HG03045 (cell line): ENCODE data around the gene ZNF384.
A peak's percentile ranks its signal among the peaks of the same experiment; 100 is the strongest.

ENCODE experiments used
- ATAC-seq: cut with Tn5 transposase; IDR thresholded peaks from one replicate; pipeline ENCODE4 v1.9.1; 2021; ENCODE audit warnings: mild to moderate bottlenecking, moderate library complexity; ENCODE audit not compliant: unreplicated experiment

The ZNF384 gene

GRCh38 chr12:6662906-6663742 lies 26.1 kb downstream of the ZNF384 start, which contains the start of gene ING4:
TSS of gene ING4 (minus strand) at chr12:6663119. CDS start at chr12:6663101, 18 bp downstream.
- ATAC-seq = peak; percentile 95

DNA sequence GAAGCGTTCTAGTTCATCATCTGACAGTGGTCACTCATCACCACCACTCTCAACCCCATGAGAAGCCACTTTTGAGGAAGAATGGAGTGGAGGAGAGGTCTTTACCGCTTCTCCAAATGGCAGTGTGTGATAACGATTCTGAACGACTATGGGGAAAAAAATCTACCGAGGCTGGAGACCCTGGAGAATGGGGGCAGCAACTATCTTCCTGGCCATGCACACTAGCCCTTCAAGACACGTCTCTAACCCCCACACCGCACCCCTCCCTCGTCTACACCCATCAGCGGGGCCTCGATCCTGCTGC lies 26.6 kb downstream of the ZNF384 start:
- no peak for ATAC-seq

GRCh38 chr12:6653987-6654386 lies 35.2 kb downstream of the ZNF384 start:
- ATAC-seq = no peak

DNA sequence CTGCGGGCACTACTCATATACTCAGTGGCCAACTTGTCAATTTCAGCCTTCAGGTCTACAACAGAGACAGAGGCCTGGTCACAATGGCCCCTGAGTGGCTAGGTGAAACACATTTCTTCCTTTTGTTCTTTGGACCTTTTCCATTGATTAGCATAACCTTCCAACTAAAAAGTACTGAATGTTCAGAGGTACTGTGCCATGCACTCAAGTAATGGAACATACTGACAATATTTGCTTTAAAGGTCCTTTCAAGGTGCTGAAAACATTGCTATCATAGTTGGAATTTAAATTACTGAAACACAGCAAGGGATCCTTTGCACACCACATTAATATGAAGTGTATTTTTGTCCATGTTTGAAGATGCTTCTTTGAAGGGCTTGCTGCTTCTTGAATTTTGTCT lies 35.8 kb downstream of the ZNF384 start:
- ATAC-seq = no peak

DNA sequence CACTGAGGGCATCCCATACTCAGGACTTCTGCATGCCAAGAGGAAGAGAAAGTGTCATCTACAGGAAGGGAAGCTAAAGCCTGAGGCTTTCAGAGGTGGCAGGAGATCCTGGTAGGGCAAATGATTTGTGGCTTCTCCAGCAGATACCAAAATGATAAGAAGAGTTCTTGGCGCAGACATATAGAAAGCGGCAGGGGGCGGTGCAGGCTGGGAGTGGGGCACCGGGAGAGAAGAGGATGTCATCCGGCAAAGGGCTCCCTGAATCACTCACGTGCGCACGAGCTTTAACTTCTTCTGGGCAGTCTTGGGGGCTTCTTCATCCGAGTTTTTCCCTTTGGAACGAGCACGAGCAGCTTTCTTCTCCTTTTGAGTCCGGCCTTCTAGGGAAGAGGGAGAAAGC lies 36.8 kb downstream of the ZNF384 start:
- ATAC-seq = no peak

- ATAC-seq = no peak
Observed at GRCh38 chr12:6650832-6651231, 38.3 kb downstream of the ZNF384 start.

DNA sequence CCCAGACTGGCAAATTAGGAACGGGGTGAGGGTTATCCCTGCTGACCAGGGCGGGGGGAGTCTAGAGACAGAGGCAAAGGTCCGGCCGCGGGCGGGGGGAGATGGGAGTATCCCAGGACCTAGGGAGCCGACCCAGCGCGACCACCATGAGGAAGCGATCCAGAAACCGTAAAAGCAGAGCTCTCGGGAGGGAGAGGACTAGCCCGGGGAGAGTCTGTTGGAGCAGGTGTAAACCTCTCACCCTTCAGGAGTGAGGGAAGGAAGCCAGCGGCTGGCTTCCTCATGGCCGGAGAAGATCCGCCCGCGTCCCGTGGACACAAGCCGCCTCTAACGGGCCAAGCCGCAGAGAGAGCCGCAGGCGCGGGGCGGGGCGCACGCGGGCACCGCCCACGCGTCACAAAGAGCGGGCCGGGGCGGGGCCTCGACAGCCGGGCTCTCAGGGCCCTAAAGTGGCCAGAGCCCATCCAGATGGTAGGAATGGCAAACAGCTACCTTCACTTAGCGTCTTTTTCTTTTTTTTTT lies 42.0 kb downstream of the ZNF384 start, which contains the start of gene ACRBP:
Gene ACRBP (minus strand): TSS at position 350 of the 522 bp plus-strand sequence. CDS start 66 bp downstream, at position 284.
- no peak for ATAC-seq

DNA sequence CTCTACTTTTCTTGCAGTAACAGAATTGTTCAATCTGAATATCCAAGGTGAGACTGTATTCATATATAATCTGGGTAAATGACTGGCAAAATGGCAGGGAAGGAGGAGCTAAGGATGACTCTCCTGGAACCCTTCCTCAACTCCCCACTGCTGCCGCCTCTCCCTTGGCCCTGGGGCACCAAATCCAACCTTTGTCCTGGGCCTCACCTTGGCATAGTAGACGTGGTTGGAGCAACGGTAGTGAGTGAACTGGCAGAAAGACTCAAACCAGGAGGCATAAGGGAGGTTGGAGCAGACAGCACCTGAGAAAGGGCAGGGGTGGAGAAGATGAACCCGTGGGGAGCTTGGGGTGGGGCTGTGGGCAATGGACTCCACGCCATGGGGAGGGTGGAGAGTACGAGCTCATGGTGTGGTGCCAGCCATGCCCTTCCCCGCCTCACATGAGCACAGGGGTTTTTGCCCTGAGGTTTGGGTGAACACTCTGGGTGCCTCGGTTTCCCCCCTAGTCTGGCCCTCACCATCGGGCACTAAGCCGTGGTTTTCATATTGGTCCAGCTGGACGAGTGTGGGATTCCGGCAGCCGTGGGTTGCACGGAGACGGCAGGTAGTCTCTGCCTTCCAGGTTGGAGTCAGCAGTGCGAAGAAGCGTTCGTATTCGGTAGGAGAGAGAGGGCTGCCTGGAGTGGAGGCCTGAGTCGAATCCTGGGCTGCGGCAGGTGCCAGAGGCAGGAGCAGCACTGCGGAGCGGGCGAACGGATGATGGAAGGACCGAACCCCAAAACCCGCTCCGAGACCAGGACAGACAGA lies 42.7 kb downstream of the ZNF384 start:
- no peak for ATAC-seq

DNA sequence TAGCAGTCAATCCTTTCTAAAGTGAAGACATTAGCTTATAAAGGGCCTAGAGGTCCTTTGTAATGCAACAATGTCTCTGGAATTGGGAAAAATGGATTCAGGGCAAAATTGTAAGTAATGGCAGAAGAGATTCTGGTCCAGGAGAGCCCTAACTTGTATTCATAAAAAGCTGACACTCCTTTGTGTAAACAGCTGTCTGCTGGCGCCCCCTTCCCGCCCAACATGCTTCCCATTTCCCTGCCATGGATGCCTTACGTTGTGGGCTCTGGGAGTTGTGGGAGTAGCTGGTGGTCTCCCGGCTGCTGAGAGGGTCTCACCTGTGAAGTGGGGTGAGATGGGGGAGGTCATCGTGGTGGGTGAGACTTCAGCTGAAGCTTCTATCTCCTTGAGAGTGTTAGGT lies 44.3 kb downstream of the ZNF384 start:
- no peak for ATAC-seq

DNA sequence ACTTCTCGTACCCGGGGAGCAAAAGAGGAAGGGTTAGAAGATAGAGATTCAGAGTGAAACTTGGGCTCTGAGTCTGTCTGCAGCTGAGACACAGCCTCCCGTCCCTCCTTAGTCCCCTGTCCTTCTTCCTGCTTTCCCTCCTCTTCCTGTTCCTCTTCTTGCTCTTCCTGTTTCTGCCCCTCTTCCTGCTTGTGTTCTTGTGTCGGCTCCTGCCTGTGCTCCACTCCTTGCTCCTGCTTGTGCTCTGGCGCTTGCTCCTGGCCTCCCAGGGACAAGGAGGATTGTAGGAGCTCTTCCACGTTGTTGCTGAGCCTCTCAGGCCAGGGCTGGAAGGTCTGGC lies 44.9 kb downstream of the ZNF384 start:
- ATAC-seq = no peak

DNA sequence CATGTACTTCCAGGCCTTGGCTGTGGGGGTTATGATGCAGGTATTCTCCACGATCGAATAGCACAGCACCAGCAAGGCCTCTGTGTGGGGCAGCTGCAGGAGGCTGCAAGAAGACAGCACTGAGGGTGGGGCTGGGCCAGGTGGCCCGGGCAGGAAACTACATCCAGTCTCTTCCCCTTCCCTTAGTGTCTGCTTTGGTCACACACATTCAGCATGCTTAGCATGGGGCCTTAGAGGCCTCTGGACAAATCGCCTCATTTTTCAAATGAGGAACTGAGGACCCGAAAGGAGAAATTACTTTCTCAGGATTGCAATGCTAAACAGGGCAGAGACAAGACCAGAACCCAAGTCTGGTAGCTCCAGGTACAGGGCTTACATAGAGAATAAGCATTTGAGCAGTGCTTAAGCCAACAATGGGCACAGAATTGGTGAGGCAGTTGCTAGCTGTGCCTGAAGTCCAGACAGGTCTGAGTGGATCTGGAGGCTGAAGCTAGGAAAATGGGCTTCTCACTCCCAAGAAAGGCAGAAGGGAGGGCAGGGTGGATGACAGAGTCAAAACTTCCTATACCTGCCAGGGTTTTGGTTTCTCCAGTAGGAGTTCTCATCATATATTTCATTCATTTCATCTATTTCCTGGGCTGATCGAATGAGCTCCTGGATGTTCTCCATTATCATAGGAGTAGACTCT lies 45.5 kb downstream of the ZNF384 start:
- ATAC-seq = no peak

GRCh38 chr12:6641131-6641530 lies 48.0 kb downstream of the ZNF384 start:
- no peak for ATAC-seq

DNA sequence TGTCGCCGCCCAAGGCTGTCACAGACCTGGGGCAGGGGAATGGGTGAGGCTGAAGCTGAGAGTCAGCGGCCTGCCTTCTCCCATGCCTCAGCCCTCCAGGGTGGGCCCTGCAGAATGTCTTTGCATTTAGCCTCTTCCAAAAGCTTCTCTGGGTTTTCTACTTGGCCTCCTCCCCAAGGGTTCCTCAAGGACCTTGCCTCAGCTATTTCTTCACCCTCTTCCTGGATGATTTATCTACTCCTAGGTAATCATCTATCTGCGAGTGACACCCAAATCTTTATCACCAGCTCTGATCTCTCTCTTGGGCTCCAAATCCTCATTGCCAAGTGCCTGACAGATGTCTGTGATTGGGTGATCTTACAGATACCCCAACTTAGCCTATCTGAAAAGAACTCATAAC lies 48.7 kb downstream of the ZNF384 start:
- no peak for ATAC-seq

DNA sequence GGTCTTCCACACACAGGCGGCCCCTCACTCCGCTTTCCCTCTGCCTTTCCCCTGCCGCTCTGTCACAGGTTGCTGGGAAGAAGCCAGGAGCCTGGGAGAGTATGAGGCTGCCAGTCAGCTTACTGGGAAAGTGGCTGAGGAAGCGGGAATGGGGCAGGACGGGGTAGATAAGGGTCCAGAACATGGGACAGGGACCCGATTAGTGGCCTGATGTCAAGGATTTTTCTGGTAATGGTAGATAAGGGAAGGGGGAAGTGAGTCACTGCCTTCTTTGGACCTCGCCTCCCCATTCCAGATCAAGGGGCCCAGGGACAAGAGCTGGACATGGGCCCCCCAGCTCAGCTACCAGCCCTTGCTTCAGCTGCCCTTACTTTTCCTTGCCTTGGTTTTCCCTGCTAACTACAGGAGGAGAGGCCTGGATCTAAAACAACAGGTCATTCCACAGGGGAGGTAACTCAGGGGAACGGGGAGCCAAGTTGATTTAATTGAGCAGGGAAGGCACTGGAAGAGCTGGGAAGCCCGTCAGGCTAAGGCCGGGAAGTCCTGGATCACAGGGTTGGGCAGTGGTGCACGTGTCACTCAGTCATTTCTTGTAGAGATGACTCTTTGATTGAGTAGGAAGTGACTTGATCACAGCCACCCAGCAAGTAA lies 49.9 kb downstream of the ZNF384 start:
- no peak for ATAC-seq

GRCh38 chr12:6638305-6638704 lies 50.9 kb downstream of the ZNF384 start:
- ATAC-seq = no peak

DNA sequence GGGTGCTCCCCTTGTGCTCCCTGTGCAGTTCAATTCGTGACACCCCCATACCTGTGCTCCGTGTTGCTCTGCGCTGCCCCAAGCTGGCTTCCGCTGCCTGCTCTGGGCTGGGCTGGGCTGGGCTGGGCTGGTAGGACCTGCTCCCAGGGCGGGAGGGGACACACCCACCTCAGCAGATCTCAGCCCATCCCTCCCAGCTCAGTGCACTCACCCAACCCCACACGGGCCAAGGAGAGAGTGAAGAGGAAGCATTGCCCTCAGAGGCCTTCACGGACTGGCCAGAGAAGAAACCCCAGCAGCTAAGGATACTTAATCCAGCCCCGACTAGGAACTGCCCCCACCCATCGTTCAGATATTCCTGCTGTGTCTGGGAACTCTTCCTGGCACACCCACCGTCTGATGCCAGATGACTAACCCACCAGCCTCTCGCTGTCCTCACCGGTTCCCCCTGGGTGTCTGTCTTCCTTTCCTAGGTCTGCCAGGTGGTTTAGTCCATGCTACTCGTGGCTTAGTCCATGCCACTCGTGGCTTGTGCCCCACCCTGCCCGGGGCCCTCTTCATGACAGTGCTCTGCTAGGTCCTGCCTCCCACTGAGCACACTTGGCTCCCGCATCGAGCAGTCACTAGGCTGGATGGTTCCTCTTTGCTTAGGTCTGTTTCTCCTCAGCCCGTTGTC lies 53.2 kb downstream of the ZNF384 start, which contains the start of gene LPAR5:
Gene LPAR5 (minus strand): TSS at position 104 of the 676 bp plus-strand sequence. CDS start 14,711 bp downstream, outside the sequence.
- no peak for ATAC-seq

DNA sequence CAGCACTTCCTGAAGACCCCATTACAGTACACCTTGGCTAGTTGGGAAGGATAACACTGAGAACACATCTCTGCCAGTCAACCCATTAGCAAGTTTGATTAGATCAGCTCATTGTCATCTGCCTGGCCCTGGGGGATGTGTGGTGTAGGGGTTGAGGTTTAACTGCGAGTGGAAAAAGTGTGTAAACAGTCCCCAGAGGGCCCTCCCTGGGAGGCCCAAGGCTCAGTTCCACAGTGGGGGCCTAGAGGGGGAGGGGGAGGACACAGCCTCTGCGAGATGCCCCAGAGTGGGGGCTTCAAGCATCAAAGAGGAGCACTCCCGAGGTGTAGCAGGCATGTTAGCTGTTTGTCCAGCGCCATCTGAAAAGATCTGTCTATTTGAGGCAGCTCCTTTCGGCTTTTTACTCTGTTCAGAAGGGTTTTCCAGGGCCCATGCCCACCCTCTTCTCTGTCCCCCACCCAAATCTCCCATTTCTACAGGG lies 53.8 kb downstream of the ZNF384 start:
- no peak for ATAC-seq

- peak; percentile 48 for ATAC-seq
Observed at GRCh38 chr12:6632026-6632983, 56.9 kb downstream of the ZNF384 start.

GRCh38 chr12:6631549-6631961 lies 57.6 kb downstream of the ZNF384 start:
- no peak for ATAC-seq
